T-helper 9 cell (primary cell): Measurements from ENCODE around the gene CAMK2N1.
"Not testable (repeated sequence)": the region's sequence is repeated elsewhere in the genome, so short reads cannot be mapped to it uniquely, and the experiment has no call there.

Experiments used
- DNase-seq: peaks from one replicate; pipeline ENCODE4 v3.0.0-alpha.2; 2020
- total RNA-seq, 2 donors: gene quantifications; one replicate each; lab custom pipeline; 2026; lab: John Stamatoyannopoulos, UW

The CAMK2N1 gene
- total RNA-seq = 2.9 to 3.6 reads per million in 2 donors

DNA sequence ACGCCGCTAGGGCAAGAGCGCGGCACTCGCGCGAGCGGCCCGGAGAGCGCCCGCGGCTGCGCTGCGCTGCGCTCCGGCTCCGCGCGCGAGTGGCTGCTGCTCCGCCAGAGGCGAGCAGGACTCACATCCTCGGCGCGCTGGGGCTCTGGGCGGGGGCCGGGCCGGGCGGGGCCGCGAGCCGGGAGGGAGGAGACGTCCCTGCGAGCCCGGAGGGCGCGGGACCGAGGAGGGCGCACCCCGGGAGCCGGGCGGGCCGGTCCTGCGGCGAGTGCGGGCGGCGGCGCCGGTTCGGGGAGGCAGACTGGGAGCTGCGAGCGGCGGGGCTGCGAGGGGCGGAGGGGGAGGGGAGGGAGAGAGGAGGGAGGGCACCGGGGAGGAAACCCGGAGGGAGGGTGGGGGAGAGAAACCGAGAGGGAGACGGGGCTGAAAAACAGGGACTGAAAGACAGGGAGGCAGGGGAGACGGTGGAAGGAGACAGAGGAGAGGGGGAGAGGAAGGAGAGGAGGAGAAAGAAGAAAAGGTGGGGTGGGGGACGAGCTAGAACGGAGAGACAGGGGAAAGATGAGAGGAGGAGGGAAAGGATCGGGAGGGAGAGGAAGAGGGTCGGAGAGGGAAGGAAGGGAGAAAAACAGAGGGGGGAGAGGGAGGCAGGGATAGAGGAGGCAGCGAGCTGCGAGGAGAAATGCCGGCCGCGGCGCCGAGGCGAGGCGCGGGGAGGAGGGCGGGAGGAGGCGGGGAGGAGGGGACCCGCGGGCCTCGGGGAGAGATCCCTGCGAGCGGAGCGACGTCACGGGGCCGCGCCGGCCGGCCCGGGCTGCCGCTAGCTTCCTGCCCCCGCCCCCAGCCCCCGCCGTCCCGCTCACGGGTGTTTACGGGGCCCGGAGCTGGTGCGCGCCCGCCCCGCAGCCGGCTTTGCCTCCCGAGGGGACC lies at the start of gene CAMK2N1:
CAMK2N1 (minus strand) TSS at position 684 of the 930 bp plus-strand sequence. CDS start 831 bp downstream, outside the sequence.
- DNase-seq = peak; percentile 47

DNA sequence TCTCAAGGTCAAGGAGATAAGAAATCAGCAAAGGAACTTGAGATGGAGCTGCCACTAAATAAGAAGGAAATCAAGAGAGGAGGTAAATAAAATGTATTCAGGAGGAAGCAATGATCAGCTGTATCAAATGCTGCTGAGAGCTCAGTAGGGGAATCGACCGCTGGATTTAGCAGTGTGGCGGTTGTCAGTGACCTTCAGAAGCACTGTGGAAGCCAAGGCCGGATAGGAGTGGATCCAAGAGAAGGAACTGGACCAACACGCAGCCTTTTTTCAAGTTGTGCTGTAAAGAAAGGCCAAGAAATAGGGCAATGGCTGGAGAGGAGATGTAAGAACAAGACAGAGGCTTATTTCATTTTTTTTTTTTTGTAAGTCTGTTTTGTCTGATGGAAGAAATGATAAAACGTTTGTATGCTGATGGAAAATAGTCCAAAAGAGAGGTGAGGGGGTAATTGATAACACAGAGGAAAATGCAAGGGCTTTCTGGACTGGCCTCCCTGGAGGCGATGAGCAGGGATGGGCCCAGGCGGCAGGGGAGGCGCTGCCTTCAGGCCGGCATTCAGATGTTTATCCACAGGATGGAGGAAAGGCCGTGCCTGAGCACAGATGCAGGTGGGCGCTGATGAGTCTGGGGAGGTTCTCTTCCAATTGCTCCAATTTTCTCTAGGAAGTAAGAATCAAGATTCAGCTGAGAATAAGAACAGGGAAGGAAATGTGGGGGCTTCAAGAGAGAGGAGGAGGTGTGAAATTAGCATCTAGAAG lies 48.8 kb upstream of the CAMK2N1 start:
- DNase-seq = no peak

DNA sequence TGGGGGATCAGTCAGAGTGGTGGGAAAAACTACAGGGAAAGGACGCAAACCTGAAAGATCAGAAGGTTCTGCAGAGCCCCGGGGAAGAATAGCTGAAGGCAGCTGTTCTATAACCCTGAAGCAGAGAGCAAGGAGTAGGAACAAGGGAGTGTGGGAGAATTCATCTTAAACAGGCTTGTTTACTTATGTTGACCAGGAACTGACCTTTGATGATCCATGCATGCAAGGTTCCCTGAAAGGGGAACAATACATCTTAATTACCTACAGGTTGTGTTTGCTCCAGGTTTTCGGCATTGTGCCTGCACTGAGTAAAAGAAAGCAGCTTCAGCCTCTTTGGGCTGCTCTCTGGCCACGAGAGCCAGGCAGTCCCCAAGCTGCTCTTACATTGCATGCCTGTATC lies 47.6 kb upstream of the CAMK2N1 start:
- DNase-seq = no peak

DNA sequence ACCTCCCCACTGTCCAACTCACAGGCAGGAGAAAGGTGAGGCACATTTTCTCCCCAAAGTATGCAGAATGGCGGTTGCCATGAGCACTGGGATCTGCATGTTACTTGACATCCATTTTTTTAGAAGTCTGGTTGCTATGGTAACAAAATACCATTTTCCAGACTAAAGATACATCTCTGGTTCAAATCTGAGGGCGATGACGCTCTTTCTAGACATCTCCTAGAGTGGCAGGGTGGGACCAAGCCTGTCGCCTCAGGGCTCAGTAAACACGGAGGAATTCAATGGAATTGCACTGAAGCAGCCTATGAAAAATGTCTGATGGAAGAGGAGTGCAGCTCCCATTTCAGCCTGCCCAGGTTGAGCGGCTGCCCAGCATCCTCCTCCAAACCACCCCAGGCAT lies 44.9 kb upstream of the CAMK2N1 start:
- no peak for DNase-seq

DNA sequence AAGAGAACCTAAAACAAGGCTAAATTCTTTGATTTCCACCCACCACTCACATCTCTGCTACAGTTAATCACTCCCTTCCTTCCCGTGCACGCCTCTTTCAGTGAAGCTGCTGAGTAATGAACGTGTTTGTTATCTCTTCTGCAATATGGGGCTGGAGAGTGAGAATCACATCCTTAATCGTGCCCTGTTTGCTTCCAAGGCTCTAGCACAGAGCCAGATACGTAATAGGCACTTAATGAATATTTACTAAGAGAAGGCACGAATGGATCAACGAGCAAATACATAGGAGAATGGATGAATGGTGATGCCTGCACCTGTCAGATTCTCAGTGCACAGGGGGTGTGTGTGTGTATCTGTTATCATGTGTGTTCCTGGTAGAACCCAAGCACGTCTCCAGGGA lies 44.3 kb upstream of the CAMK2N1 start:
- no peak for DNase-seq

DNA sequence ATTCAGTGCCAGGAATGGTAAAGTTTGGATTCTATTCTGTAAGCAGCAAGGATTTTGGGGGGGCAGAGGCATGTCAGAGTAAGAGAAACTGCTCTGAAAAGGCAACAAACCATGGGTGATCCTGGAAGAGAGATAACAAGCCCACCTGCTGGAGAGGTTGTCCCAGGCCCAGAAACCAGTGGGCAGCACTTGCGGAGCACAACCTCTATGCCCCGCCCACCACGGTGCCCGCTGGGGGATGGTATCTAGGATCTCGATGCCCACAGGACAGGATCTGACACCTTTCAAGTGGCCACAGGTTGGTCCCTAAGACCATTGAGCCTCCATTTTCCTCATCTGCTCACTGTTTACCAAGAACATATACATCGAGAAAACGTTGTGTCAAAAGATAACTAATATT lies 42.2 kb upstream of the CAMK2N1 start:
- DNase-seq = no peak

DNA sequence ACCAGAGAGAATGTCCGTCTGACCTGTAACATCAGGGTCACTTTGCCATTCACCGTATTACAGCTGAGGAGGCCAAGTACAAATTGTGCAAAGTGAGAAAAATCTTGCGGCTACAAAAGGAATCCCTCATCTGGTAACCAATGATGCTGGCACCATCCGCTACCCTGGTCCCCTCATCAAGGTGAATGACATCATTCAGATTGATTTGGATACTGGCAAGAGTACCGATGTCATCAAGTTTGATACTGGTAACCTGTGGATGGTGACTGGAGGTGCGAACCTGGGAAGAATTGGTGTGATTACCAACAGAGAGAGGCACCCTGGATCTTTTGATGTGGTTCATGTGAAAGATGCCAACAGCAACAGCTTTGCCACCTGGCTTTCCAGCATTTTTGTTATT lies 40.3 kb upstream of the CAMK2N1 start:
- DNase-seq = no peak

DNA sequence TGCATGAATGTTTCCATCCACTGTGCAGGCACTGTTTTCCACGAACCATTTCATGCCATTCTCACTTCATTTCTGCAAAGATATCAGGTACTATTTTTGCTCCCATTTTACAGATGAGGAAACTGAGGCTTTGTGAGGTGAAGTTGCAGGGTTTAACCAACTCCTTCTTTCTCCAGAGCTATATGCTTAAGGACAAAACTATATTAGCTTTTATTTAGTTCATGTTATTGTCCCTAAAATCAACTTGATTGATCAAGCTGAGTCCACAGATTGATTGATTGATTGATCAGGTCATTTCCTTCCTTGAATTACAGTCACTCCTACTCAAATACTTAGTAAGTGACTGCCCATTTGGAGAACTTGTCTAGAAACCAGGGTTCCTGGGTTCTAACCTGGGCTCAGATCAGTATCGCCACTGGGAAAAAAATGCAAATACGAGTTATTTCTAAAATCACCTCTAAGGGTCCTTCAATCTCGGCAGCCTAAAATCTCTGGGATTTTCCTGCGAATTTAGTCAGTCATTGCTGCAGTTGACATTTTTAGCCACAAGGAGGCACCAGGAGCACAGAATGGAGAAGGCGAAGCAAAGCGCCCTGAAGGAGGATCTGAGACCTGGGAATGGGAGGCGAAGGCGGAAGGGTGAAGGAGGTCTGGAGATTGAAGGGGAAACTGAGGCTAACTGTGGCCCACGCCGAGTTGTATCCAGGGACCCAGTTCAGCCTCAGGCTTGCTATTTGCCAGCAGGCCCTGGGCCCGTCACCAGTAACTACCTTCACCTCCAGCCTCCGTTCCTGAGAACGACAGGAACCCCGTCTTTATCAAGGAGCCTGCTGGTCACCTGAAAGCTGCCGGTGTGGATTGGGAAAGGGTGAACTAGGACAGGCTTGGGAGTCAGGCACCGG lies 36.2 kb upstream of the CAMK2N1 start:
- peak; percentile 66 for DNase-seq

DNA sequence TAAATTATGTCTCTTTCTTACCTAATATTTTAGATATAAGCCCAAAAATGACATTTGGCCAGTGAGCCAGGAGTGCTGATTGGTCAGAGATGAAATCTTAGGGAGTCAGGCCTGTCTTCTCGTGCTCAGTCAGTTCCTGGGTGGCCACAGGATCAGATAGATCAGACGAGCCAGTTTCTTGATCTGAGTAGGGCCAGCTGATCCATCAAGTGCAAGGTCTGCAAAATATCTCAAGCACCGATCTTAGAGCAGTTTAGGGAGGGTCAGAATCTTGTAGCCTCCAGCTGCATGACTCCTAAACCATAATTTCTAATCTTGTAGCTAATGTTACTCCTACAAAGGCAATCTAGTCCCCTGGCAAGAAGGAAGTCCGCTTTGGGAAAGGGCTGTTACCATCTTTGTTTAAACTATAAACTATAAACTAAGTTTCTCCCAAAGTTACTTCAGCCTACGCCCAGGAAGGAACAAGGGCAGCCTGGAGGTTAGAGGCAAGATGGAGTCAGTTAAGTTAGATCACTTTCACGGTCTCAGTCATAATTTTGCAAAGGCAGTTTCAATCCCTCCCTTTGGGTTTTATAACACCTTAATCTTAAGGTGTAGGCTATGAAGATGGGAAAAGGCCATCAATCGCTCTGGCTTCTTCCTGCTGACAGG lies 33.7 kb upstream of the CAMK2N1 start:
- DNase-seq = not testable (repeated sequence)

DNA sequence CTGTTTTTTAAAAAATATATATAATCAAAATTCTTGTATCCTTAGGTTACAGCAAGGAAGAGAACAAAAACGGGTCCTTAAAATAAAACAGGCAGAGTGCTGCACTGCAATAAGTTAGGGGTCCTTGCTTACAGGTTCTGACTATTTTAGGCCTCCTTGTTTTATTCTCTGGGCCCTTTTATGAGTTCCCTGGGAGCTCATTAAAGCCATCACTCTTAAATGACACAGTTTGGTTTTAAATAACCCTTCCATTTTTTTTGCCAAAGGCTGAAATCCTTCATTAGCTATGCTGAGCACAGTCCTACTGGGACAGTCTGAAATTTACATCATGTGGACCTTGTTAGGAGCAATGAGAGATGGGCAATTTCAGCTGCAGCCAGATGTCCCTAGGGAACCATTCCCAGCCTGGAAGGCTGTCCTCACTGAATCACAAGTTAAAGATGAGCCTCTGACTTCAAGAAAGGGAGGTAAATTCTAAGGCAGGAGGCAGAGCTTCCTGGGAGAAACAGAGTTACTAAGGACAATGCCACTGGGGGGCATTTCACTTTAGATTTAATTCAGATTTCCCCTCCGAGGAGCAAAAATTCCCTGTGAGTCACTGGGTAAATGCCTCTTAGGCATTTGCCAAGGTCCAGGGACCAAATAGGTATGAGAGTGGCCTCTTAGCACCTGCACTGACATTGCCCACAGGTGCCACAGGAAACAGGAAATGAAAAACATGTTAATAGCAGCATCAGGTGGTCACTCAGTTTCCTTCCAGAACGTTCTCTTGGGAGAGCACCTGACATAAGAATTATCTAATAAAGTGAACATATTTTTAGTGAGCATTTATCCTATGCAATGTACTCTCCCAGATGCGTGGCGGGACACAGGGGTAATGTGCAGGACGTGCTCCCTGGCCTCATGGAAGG lies 25.8 kb upstream of the CAMK2N1 start:
- no peak for DNase-seq

DNA sequence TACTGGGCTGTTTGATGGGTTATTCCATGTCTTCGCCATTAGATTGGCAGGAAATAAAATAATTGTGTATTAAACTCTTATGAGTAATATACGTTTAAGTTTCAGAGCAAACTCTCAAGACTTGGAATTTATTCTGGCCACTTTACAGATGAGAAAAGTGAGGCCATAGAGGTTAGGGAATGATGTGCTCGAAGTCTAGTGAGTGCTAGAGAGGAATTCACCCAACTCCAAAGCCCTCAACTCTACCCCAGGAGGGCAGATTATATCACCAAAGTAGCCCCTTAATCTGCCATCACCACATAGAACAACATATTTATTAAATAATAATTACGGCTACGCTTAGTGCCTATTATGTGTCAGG lies 22.4 kb upstream of the CAMK2N1 start:
- DNase-seq = no peak

DNA sequence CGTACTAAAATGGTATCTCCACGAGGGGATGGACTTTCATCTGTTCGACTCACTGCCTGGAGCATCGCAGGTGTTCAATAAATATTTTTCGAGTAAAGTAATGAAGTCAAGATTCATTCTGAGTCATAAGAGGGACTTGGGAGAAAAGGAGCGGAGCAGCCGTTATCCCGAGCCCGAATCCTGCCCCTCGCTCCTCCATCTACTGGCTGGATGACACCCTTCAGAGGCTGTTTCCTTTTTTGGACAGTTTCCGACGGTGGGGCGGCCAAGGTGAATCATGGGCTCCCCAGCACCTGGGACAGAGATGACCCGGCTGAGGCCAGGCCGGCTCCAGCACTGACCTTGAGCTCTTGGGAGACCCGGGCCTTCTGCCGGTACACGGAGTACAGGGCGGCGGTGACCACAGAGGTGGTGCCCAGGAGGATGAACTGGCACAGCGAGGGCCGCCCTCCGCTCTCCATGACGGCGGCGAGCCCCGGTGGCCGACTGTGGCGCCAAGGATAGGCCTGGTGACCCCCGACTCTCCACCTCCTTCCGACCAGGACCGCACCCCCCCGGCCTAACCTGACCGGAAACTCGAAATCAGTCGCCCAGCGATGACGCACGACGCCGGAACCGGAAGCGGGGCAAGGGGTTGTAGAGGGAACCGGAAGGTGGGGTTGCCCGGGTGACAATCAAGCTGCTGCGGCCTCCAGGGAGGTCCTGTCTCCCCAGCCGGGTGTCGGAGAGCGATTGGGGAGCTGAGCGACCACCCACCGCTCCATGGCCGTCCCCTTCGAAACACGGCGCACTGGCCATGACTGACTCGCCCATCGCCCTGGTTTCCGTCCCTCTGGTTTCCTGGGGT lies 21.8 kb upstream of the CAMK2N1 start, which contains the start of gene MUL1:
MUL1 (minus strand) TSS at position 588 of the 847 bp plus-strand sequence; CDS start at position 461, 127 bp downstream.
- peak; percentile 91 for DNase-seq

DNA sequence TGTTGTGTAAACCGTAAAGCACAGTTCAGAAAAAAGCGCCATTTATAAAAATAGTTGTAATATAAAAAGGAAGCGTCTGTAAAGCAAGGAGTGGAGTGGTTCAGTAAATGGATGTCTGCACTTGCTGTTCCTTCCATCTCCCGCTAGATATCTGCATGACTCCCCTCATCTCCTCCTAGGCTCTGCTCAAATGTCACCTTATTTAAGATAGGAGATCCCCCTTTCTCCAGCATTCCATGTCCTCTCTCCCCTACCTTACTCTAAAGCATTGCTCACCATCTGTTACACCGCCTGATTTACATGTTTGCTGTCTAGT lies 21.2 kb upstream of the CAMK2N1 start:
- DNase-seq = no peak

DNA sequence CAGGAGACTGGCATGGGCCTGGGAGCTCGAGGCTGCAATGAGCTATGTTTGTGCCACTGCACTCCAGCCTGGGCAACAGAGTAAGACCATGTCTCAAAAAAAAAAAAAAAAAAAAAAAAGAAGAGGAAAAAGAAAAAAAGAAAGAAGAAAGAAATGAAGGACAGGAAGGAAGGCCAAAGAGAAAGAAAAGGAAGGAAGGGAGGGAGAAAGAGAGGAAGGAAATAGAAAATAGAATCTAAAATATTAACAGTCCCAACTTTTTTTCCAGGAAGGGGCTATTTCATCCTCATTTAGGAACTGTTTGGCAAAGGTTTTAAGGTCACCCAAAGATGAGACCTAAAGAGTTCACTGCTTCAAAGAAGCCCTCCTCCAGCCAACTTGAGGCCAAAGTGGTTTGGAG lies 19.5 kb upstream of the CAMK2N1 start:
- no peak for DNase-seq

DNA sequence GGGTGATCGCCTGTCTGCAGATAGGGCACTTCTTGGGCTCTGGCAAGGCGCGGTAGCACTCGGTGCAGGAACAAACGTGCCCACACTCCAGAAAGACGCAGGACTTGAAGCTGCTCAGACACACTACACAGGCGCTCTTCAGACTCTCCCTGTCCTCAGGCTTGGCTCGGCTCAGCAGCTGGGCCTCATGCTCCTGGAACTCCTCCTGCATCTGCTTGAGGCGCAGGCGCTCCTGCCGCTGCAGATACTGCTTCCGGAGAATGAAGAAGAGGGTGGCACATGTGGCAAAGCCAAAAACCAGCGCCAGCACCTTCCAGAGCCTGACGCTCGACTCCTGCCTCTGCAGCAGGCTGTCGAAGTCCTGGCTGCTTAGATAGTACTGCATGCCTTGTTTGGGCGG lies 14.7 kb upstream of the CAMK2N1 start:
- DNase-seq = no peak

DNA sequence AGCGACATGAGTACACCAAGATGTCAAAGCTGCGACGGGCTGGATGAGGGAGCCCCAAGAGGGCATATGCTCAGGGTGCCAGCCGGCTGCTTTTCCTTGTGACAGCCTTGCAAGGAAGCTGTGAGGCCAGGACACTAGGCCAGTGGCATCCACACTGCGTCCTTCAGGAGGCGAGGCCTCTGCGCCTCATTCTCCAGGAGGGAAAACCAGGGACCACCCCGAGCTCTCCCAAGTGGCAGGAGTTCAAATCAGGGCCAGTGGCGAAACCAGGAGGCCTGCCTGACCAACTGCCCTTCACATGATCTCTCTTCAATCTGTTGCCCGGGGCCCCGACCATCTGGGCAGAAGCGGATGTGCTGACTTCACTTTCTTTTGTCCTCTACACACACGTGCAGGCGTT lies 13.7 kb upstream of the CAMK2N1 start:
- no peak for DNase-seq

DNA sequence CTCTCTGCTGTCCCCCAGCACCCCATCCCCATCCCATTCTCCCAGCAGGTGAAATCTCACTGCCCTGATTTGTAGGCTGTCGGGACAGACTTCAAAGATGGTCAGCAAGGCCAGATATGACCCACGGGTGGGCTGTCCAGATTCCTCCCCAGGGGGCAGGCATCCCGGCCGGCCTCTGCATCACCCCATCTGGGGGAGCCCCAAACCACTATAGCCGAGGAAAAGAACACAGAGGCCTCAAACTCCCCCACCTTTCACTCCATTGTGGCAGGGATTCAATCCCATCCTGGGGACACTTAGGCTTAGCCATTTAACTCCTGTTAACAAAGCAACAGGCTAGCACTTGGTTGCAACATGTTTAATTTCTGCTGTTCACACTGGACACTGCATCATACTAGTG lies 13.1 kb upstream of the CAMK2N1 start:
- DNase-seq = no peak

DNA sequence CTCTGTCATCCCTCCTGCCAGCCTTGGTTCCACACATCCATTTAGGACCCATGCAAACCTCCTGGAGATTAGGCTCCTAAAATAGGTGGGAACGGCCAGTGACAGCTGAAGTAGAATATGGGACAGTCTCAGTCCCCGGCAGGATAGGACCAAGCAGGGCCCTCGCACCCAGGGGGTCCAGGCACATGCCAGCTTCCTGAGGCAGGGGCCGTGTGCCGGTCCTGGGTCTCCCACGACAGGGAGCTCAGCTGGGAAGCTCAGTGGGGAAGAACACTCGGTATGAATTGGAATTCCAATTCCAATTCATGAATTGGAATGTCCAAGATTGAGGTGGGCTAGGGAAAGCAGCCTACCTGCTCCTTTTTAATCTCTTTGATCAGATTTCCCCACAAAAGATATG lies 12.1 kb upstream of the CAMK2N1 start:
- no peak for DNase-seq

DNA sequence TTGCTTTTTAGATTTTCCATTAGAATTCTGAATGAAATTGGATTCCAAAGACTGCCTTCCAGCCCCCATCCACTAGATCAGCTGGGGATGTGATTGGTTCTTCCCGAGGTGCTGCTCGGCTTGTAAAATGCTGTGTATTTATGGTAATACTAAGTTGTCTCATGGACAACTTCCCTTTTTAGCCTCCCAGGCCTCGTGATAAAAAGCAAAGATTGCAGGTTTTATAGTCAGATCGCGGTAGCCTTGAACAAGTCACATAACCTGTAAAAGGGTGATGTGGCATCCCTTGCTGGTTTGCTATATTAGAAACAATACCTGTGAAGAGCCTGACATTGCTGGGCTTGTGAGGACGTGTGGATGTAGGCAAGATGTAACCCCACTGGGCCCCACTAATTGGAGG lies 11.5 kb upstream of the CAMK2N1 start:
- no peak for DNase-seq

DNA sequence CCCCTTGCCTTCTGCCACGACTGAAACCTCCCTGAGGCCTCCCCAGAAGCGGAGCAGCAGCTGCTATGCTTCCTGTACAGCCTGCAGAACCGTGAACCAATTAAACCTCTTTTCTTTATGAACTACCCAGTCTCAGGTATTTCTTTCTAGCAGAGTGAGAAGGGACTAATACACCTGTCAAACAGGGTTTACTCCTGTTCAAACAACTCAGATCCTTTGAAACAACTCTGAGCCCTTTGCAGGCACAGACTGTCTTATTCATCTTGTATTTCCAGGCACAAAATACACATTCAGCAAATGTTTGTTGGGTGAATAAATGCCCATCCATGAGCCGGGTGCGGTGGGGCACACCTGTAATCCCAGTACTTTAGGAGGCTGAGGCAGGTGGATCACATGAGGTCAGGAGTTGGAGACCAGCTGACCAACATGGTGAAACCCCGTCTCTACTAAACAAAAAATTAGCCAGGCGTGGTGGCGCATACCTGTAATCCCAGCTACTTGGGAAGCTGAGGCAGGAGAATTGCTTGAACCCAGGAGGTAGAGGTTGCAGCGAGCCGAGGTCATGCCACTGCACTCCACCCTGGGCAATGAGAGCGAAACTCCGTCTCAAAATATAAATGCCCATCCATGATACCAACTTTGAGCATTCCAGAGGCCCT lies 10.8 kb upstream of the CAMK2N1 start:
- not testable (repeated sequence) for DNase-seq
